Testis (tissue), 3 donors: ENCODE results near the gene EFCAB7. TPM values are rescaled to one million over a fixed set of nuclear protein-coding genes. Genes with fewer than 3 reads are reported as not detected.

Source experiments
- DNase-seq: peaks from one replicate; pipeline ENCODE4 v3.0.0-alpha.2; 2019
- H3K27ac ChIP-seq, 2 donors: fragments of 200-600 bp; sonication (generic); one replicate each; pipeline ENCODE4 v1.5.1; 2019
- H3K27me3 ChIP-seq: fragments of 200-600 bp; sonication (generic); one replicate; pipeline ENCODE4 v1.5.1; 2019
- H3K36me3 ChIP-seq: fragments of 200-600 bp; sonication (generic); one replicate; pipeline ENCODE4 v1.5.1; 2017; ENCODE audit warnings: low read depth; ENCODE audit errors: missing control alignments
- H3K4me1 ChIP-seq: fragments of 200-600 bp; sonication (generic); one replicate; pipeline ENCODE4 v1.5.1; 2019
- H3K4me3 ChIP-seq, 2 donors: fragments of 200-600 bp; sonication (generic); one replicate each; pipeline ENCODE4 v1.5.1; 2017 to 2019
- H3K9me3 ChIP-seq: fragments of 200-600 bp; sonication (generic); one replicate; pipeline ENCODE4 v1.5.1; 2017
- CTCF ChIP-seq, 3 experiments: fragments of 450-650 bp in 2 of 3; fragments of 200-600 bp in 1 of 3; sonication (generic) in 1 of 3; IDR thresholded peaks; one replicate each; pipeline ENCODE4 v1.5.1; 2016 to 2019; ENCODE audit warnings: antibody characterized with exemption in 3 of 3, mild to moderate bottlenecking in 2 of 3, moderate library complexity in 1 of 3
- POLR2A ChIP-seq: fragments of 450-650 bp; IDR thresholded peaks from one replicate; pipeline ENCODE4 v1.6.1; 2017; ENCODE audit warnings: antibody characterized with exemption, mild to moderate bottlenecking, moderate library complexity
- WGBS, 2 donors: methylation state at CpG; one replicate each; pipeline ENCODE4 v1.1.5; 2018; 5-methylcytosine and 5-hydroxymethylcytosine counted together
- intact Hi-C: fragments of 100-400 bp; cut with DNase I; formaldehyde crosslinking; loops from one replicate; pipeline ENCODE4 v1.15.1; 2023; ENCODE audit warnings: low total_unique reads
- polyA plus RNA-seq: library from polyadenylated mRNA; stranded (reverse); fragments of 350-450 nt; fragmentation: Illumina TruSeq; extraction: RNeasy Lipid Tissue Mini Kit (QIAGEN cat#74804); gene quantifications from one replicate; pipeline ENCODE4 v1.2.3, GENCODE V29; 2014; ENCODE audit warnings: low read depth, low replicate concordance; ENCODE audit not compliant: insufficient read depth
- total RNA-seq, 2 donors: library from RNA; depleted of rRNA; stranded (reverse); fragments of >200 nt; gene quantifications; one replicate each; pipeline ENCODE4 v1.2.3, GENCODE V29; 2016

The EFCAB7 gene
- total and polyA plus RNA-seq, 3 donors from 2014 or later = 15.2 to 18.2 (median 15.6) TPM

GRCh38 chr1:63545780-63546179 lies 22.5 kb downstream of the EFCAB7 start:
- Histone ChIP-seq H3K4me3 (no peak overlapping the region), H3K27ac (no peak overlapping the region), H3K27me3 (no peaks in the 10 kb centered on the region), H3K4me1 (no peaks in the 10 kb centered on the region), H3K36me3 (no peaks in the 10 kb centered on the region), H3K9me3 (no peaks in the 10 kb centered on the region)
- no peak for DNase-seq
- TF ChIP-seq POLR2A = no peak
- no peak for TF ChIP-seq CTCF (IDR thresholded peaks at IDR 0.05)
- intact Hi-C loops = no loop called here

DNA sequence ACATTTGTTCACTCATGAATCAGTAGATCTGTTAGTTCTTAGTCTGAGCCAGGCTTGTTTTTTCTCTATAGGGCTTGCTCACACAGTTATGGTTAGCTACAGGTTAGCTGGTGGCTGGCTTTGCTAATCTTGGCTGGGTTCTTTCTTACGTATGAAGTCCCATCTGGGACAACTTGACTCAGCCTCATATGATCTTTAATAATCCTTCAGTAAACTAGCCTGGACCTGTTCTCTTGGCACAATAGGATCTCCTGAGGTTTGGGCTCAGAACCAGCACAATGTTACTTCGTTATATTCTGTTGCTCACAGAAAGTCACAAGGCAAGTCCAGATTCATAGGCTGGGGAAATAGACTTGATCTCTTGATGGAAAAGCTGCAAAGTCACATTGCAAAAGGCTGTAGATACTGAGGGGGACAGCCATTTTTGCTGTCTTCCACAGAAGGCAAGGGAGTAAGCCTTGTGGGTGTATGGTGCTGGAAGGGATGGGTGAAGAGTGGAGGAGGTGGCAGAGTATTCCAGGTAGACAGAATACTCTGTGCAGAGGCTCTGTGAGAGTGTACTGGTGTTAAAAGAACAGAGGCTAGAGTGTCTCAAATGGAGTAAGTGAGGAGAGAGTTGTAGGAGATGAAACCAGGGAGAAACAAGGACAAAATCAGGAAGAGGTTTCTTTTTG lies 24.4 kb downstream of the EFCAB7 start:
- Histone ChIP-seq H3K4me1 (no peaks in the 10 kb centered on the region), H3K9me3 (no peaks in the 10 kb centered on the region), H3K4me3 (no peak overlapping the region), H3K27me3 (no peaks in the 10 kb centered on the region), H3K27ac (no peak overlapping the region), H3K36me3 (no peaks in the 10 kb centered on the region)
- 79 to 82% methylated on average over 2 of the region's 2 CpGs for WGBS, 2 donors
- intact Hi-C loops = no loop called here
- peak; percentile 18 for DNase-seq
- TF ChIP-seq CTCF (IDR thresholded peaks at IDR 0.05) (no peak), POLR2A (no peak)

- Histone ChIP-seq H3K9me3 (no peaks in the 10 kb centered on the region), H3K27me3 (no peaks in the 10 kb centered on the region), H3K4me3 (no peak overlapping the region), H3K27ac (no peak overlapping the region), H3K4me1 (no peaks in the 10 kb centered on the region), H3K36me3 (no peaks in the 10 kb centered on the region)
- TF ChIP-seq CTCF (IDR thresholded peaks at IDR 0.05) (no peak), POLR2A (no peak)
- DNase-seq = no peak
- 86 to 88% methylated on average over 2 of the region's 2 CpGs for WGBS, 2 donors
- intact Hi-C loops = no loop called here
Observed at GRCh38 chr1:63548303-63548702, 25.0 kb downstream of the EFCAB7 start.

DNA sequence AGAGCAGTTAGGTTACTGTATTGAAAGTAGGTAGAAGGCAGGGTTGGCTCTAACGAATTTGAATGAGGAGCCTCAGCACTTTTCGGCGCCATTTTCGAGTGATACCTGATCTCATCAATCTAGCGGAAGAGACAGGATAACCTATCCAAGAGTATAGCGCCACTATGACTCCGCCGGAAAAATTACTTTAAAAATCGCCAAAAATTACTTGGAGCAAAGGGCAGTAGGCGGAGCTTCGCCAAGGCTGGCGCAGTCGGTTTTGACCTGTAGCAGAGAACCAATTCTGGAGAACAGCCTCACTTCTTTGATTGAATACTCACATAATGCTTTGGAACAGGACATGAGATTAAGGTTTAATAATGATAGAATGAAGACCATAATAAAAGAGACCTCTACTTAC lies 25.6 kb downstream of the EFCAB7 start:
- intact Hi-C loops = no loop called here
- Histone ChIP-seq H3K4me3 (no peak overlapping the region), H3K4me1 (no peaks in the 10 kb centered on the region), H3K36me3 (no peaks in the 10 kb centered on the region), H3K27ac (no peak overlapping the region), H3K9me3 (no peaks in the 10 kb centered on the region), H3K27me3 (no peaks in the 10 kb centered on the region)
- TF ChIP-seq CTCF (IDR thresholded peaks at IDR 0.05) (no peak), POLR2A (no peak)
- 79 to 82% methylated on average over 13 of the region's 13 CpGs for WGBS, 2 donors
- no peak for DNase-seq

GRCh38 chr1:63555480-63555879 lies 32.2 kb downstream of the EFCAB7 start:
- no peak overlapping the region for H3K27ac ChIP-seq
- H3K4me1 ChIP-seq = no peaks in the 10 kb centered on the region
- intact Hi-C loops = no loop called here
- no peaks in the 10 kb centered on the region for H3K27me3 ChIP-seq
- H3K9me3 ChIP-seq = no peaks in the 10 kb centered on the region
- DNase-seq = no peak
- no peak overlapping the region for H3K4me3 ChIP-seq
- no peaks in the 10 kb centered on the region for H3K36me3 ChIP-seq
- TF ChIP-seq CTCF (IDR thresholded peaks at IDR 0.05) (no peak), POLR2A (no peak)
